ENCODE measurements around the gene HBP1. TPM values are rescaled to one million over a fixed set of nuclear protein-coding genes. Genes with fewer than 3 reads are reported as not detected.

Gene HBP1
- total and polyA plus RNA-seq, 2 donors (not counting 1 experiment from before 2014, with no cell fraction given) = 47.2 to 127 TPM

- H3K27me3 ChIP-seq (replicated peaks in 1 of 4; ENCODE audit: control extremely low read depth in 1 of 4, control insufficient read depth in 3 of 4, insufficient read depth in 4 of 4, low read length in 3 of 4) = no peaks in the 10 kb centered on the region
- DNase-seq (no peak), ATAC-seq (ENCODE audit: low read depth) (no peak)
- ChIA-PET CTCF (interaction anchor here (0.7 kb wide), 1 partner anchor 31 kb away, joined by 3 read pairs; no protein-coding TSS in a partner anchor), POLR2A (interaction anchor here (0.6 kb wide), 1 partner anchor 36 kb away, joined by 7 read pairs; no protein-coding TSS in a partner anchor)
- no peaks in the 10 kb centered on the region for H3K79me2 ChIP-seq (ENCODE audit: control insufficient read depth, insufficient read depth, low read length)
- no peak for TF ChIP-seq EZH2 (IDR thresholded peaks at IDR 0.05; ENCODE audit: borderline replicate concordance, insufficient read depth, low read depth, low read length, poor library complexity, severe bottlenecking)
- TF ChIP-seq, protein P1, sequence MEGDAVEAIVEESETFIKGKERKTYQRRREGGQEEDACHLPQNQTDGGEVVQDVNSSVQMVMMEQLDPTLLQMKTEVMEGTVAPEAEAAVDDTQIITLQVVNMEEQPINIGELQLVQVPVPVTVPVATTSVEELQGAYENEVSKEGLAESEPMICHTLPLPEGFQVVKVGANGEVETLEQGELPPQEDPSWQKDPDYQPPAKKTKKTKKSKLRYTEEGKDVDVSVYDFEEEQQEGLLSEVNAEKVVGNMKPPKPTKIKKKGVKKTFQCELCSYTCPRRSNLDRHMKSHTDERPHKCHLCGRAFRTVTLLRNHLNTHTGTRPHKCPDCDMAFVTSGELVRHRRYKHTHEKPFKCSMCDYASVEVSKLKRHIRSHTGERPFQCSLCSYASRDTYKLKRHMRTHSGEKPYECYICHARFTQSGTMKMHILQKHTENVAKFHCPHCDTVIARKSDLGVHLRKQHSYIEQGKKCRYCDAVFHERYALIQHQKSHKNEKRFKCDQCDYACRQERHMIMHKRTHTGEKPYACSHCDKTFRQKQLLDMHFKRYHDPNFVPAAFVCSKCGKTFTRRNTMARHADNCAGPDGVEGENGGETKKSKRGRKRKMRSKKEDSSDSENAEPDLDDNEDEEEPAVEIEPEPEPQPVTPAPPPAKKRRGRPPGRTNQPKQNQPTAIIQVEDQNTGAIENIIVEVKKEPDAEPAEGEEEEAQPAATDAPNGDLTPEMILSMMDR (IDR thresholded peaks at IDR 0.05) = no peak
- Mint-ChIP-seq H3K9me3 (ENCODE audit: insufficient read depth) (no peaks in the 10 kb centered on the region), H3K27ac (no peak overlapping the region), H3K4me1 (peaks cover 7% of the 10 kb centered on the region), H3K4me3 (no peak overlapping the region), H3K27me3 (peaks cover 12% of the 10 kb centered on the region)
- H3K36me3 ChIP-seq (replicated peaks in 1 of 2; ENCODE audit: control extremely low read depth in 1 of 2, control insufficient read depth in 1 of 2, extremely low read depth in 1 of 2, insufficient read depth in 2 of 2, low read length in 1 of 2) = no peaks in the 10 kb centered on the region
- intact Hi-C loops (cut with micrococcal nuclease) = loop anchor here (10.0 kb wide), 2 partner anchors 402 to 1488 kb away; partner anchors contain the start of genes COG5 and DUS4L
- WGBS (ENCODE audit: insufficient coverage) = no CpG with 5 or more reads among the region's 5 CpGs
- no peaks in the 10 kb centered on the region for H3K9me3 ChIP-seq (ENCODE audit: control extremely low read depth in 1 of 3, control insufficient read depth in 2 of 3, insufficient read depth in 1 of 3, low read length in 2 of 3)
- peaks cover 4 to 5% of the 10 kb centered on the region in 2 donors for H3K4me1 ChIP-seq (ENCODE audit: control insufficient read depth in 2 of 2, insufficient read depth in 2 of 2, low read length in 2 of 2)
- H3K4me3 ChIP-seq (ENCODE audit: control extremely low read depth in 1 of 5, extremely low read depth in 1 of 5, insufficient read depth in 1 of 5, low read depth in 2 of 5, low read length in 4 of 5) = no peak overlapping the region
- H2AFZ ChIP-seq (ENCODE audit: insufficient read depth, low read depth, low read length, poor library complexity, severe bottlenecking) = no peak overlapping the region
- H3K9ac ChIP-seq (ENCODE audit: low read length) = no peak overlapping the region
- no peak overlapping the region for H3K4me2 ChIP-seq (replicated peaks; ENCODE audit: low read depth, low read length, poor library complexity, severe bottlenecking)
- H4K20me1 ChIP-seq (ENCODE audit: control insufficient read depth, insufficient read depth, low read length, poor library complexity, severe bottlenecking) = no peaks in the 10 kb centered on the region
- H3K27ac ChIP-seq (ENCODE audit: low read length in 2 of 2) = no peak overlapping the region
Measured at GRCh38 chr7:107162475-107162874, 6.3 kb upstream of the HBP1 start.

GRCh38 chr7:107164092-107164491 lies 4.7 kb upstream of the HBP1 start:
- TF ChIP-seq, protein P1 (IDR thresholded peaks at IDR 0.05) = no peak
- no peak for TF ChIP-seq EZH2 (IDR thresholded peaks at IDR 0.05; ENCODE audit: borderline replicate concordance, insufficient read depth, low read depth, low read length, poor library complexity, severe bottlenecking)
- POLR2A ChIA-PET = no interaction called here
- H3K4me3 Mint-ChIP-seq = no peak overlapping the region
- no peak overlapping the region for H3K4me2 ChIP-seq (replicated peaks; ENCODE audit: low read depth, low read length, poor library complexity, severe bottlenecking)
- H3K79me2 ChIP-seq (ENCODE audit: control insufficient read depth, insufficient read depth, low read length) = peaks cover 3% of the 10 kb centered on the region
- H3K9me3 ChIP-seq (ENCODE audit: control extremely low read depth in 1 of 3, control insufficient read depth in 2 of 3, insufficient read depth in 1 of 3, low read length in 2 of 3) = no peaks in the 10 kb centered on the region
- no CpG with 5 or more reads among the region's 2 CpGs for WGBS (ENCODE audit: insufficient coverage)
- no peak for ATAC-seq (ENCODE audit: low read depth)
- no peak overlapping the region for H3K27ac Mint-ChIP-seq
- peaks cover 8% of the 10 kb centered on the region in 2 donors for H3K4me1 ChIP-seq (ENCODE audit: control insufficient read depth in 2 of 2, insufficient read depth in 2 of 2, low read length in 2 of 2)
- no peak overlapping the region for H2AFZ ChIP-seq (ENCODE audit: insufficient read depth, low read depth, low read length, poor library complexity, severe bottlenecking)
- no peaks in the 10 kb centered on the region for H3K9me3 Mint-ChIP-seq (ENCODE audit: insufficient read depth)
- H3K27me3 Mint-ChIP-seq = peaks cover 12% of the 10 kb centered on the region
- H3K36me3 ChIP-seq (replicated peaks in 1 of 2; ENCODE audit: control extremely low read depth in 1 of 2, control insufficient read depth in 1 of 2, extremely low read depth in 1 of 2, insufficient read depth in 2 of 2, low read length in 1 of 2) = no peaks in the 10 kb centered on the region
- DNase-seq = no peak
- intact Hi-C loops (cut with micrococcal nuclease) = loop anchor here (10.0 kb wide), 2 partner anchors 401 to 1489 kb away; partner anchors contain the start of genes COG5 and DUS4L
- no peaks in the 10 kb centered on the region for H4K20me1 ChIP-seq (ENCODE audit: control insufficient read depth, insufficient read depth, low read length, poor library complexity, severe bottlenecking)
- CTCF ChIA-PET = interaction anchor here (1.1 to 7.6 kb wide), 2 partner anchors 15 to 371 kb away, joined by 5 to 108 read pairs; no protein-coding TSS in a partner anchor
- H3K27ac ChIP-seq (ENCODE audit: low read length in 2 of 2) = no peak overlapping the region
- no peak overlapping the region for H3K9ac ChIP-seq (ENCODE audit: low read length)
- H3K4me1 Mint-ChIP-seq = peaks cover 9% of the 10 kb centered on the region
- H3K27me3 ChIP-seq (replicated peaks in 1 of 4; ENCODE audit: control extremely low read depth in 1 of 4, control insufficient read depth in 3 of 4, insufficient read depth in 4 of 4, low read length in 3 of 4) = no peaks in the 10 kb centered on the region
- H3K4me3 ChIP-seq (ENCODE audit: control extremely low read depth in 1 of 5, extremely low read depth in 1 of 5, insufficient read depth in 1 of 5, low read depth in 2 of 5, low read length in 4 of 5) = no peak overlapping the region

Data from B cell (primary cell).